ENCODE data around the gene DPF3. TPM values are rescaled to one million over a fixed set of nuclear protein-coding genes. Genes with fewer than 3 reads are reported as not detected.

The DPF3 gene
- total and polyA plus RNA-seq, 2 donors (not counting 1 experiment from before 2014, with no cell fraction given) = 7.6 to 13.7 TPM

GRCh38 chr14:72839351-72839750 is 54.5 kb downstream of the DPF3 start:
- Histone ChIP-seq H3K9ac (ENCODE audit: insufficient read depth, low read length) (no peak overlapping the region), H4K20me1 (ENCODE audit: control insufficient read depth, extremely low read depth, insufficient read depth, low read length) (no peaks in the 10 kb centered on the region), H3K9me3 (ENCODE audit: control insufficient read depth, insufficient read depth, low read depth, low read length) (no peaks in the 10 kb centered on the region), H3K4me3 (replicated peaks in 1 of 4; ENCODE audit: control extremely low read depth in 1 of 4, insufficient read depth in 1 of 4, low read depth in 3 of 4, low read length in 4 of 4) (no peak overlapping the region), H3K4me1 (ENCODE audit: control insufficient read depth, extremely low read depth, insufficient read depth, low read length) (no peaks in the 10 kb centered on the region), H3K4me2 (ENCODE audit: extremely low read depth, insufficient read depth, low read length) (no peak overlapping the region), H3K27ac (ENCODE audit: insufficient read depth, low read length) (no peak overlapping the region), H3K36me3 (ENCODE audit: control insufficient read depth, insufficient read depth, low read length) (no peaks in the 10 kb centered on the region), H2AFZ (ENCODE audit: low read length) (no peak overlapping the region), H3K79me2 (ENCODE audit: control insufficient read depth, insufficient read depth, low read length) (no peaks in the 10 kb centered on the region), H3K27me3 (ENCODE audit: control insufficient read depth, insufficient read depth, low read length) (no peaks in the 10 kb centered on the region)
- TF ChIP-seq EZH2 (IDR thresholded peaks at IDR 0.05; ENCODE audit: low read length, missing control alignments) (no peak), CTCF (conservative IDR thresholded peaks at IDR 0.05 in 1 of 2, IDR thresholded peaks at IDR 0.05 in 1 of 2; ENCODE audit: low read depth in 1 of 2, low read length in 2 of 2) (no peak)
- no peak for DNase-seq (ENCODE audit: low read depth in 2 of 2)

- Histone ChIP-seq H3K27me3 (ENCODE audit: control insufficient read depth, insufficient read depth, low read length) (no peaks in the 10 kb centered on the region), H3K9ac (ENCODE audit: insufficient read depth, low read length) (no peak overlapping the region), H3K4me2 (ENCODE audit: extremely low read depth, insufficient read depth, low read length) (no peak overlapping the region), H3K9me3 (ENCODE audit: control insufficient read depth, insufficient read depth, low read depth, low read length) (no peaks in the 10 kb centered on the region), H3K4me3 (replicated peaks in 1 of 4; ENCODE audit: control extremely low read depth in 1 of 4, insufficient read depth in 1 of 4, low read depth in 3 of 4, low read length in 4 of 4) (no peak overlapping the region), H3K36me3 (ENCODE audit: control insufficient read depth, insufficient read depth, low read length) (no peaks in the 10 kb centered on the region), H4K20me1 (ENCODE audit: control insufficient read depth, extremely low read depth, insufficient read depth, low read length) (no peaks in the 10 kb centered on the region), H3K27ac (ENCODE audit: insufficient read depth, low read length) (no peak overlapping the region), H3K4me1 (ENCODE audit: control insufficient read depth, extremely low read depth, insufficient read depth, low read length) (no peaks in the 10 kb centered on the region), H3K79me2 (ENCODE audit: control insufficient read depth, insufficient read depth, low read length) (peaks cover 4% of the 10 kb centered on the region), H2AFZ (ENCODE audit: low read length) (no peak overlapping the region)
- no peak for DNase-seq (ENCODE audit: low read depth in 2 of 2)
- TF ChIP-seq CTCF (conservative IDR thresholded peaks at IDR 0.05 in 1 of 2, IDR thresholded peaks at IDR 0.05 in 1 of 2; ENCODE audit: low read depth in 1 of 2, low read length in 2 of 2) (no peak), EZH2 (IDR thresholded peaks at IDR 0.05; ENCODE audit: low read length, missing control alignments) (no peak)
These were observed 57.8 kb downstream of the DPF3 start for GRCh38 chr14:72836085-72836484.

GRCh38 chr14:72833174-72833573 is 60.7 kb downstream of the DPF3 start:
- Histone ChIP-seq H3K9me3 (ENCODE audit: control insufficient read depth, insufficient read depth, low read depth, low read length) (no peaks in the 10 kb centered on the region), H3K27ac (ENCODE audit: insufficient read depth, low read length) (no peak overlapping the region), H3K36me3 (ENCODE audit: control insufficient read depth, insufficient read depth, low read length) (no peaks in the 10 kb centered on the region), H3K4me1 (ENCODE audit: control insufficient read depth, extremely low read depth, insufficient read depth, low read length) (no peaks in the 10 kb centered on the region), H3K27me3 (ENCODE audit: control insufficient read depth, insufficient read depth, low read length) (no peaks in the 10 kb centered on the region), H4K20me1 (ENCODE audit: control insufficient read depth, extremely low read depth, insufficient read depth, low read length) (no peaks in the 10 kb centered on the region), H3K4me2 (ENCODE audit: extremely low read depth, insufficient read depth, low read length) (no peak overlapping the region), H2AFZ (ENCODE audit: low read length) (no peak overlapping the region), H3K79me2 (ENCODE audit: control insufficient read depth, insufficient read depth, low read length) (peaks cover 4% of the 10 kb centered on the region), H3K4me3 (replicated peaks in 1 of 4; ENCODE audit: control extremely low read depth in 1 of 4, insufficient read depth in 1 of 4, low read depth in 3 of 4, low read length in 4 of 4) (no peak overlapping the region), H3K9ac (ENCODE audit: insufficient read depth, low read length) (no peak overlapping the region)
- no peak for TF ChIP-seq CTCF (conservative IDR thresholded peaks at IDR 0.05 in 1 of 2, IDR thresholded peaks at IDR 0.05 in 1 of 2; ENCODE audit: low read depth in 1 of 2, low read length in 2 of 2)
- no peak for DNase-seq (ENCODE audit: low read depth in 2 of 2)

All from fibroblast of lung (primary cell).